CD14-positive monocyte (primary cell): ENCODE data around the gene LIAS. TPM values are rescaled to one million over a fixed set of nuclear protein-coding genes. Genes with fewer than 3 reads are reported as not detected.
A peak's percentile ranks its signal among the peaks of the same experiment; 100 is the strongest.

ENCODE experiments used
- DNase-seq, 3 donors: peaks; one replicate each; pipeline ENCODE4 v3.0.0-alpha.2; 2011 to 2022
- H2AFZ ChIP-seq: 2 replicates; pipeline ENCODE4 v1.6.0; 2012; ENCODE audit warnings: mild to moderate bottlenecking, low read depth, low read length, inconsistent platforms; ENCODE audit not compliant: insufficient read depth, poor library complexity, severe bottlenecking
- H3K27ac ChIP-seq, 2 donors: 1 replicate in 1 of 2; 2 replicates in 1 of 2; pipeline ENCODE4 v1.5.1; 2012 to 2013; ENCODE audit warnings: low read length in 2 of 2, control low read depth in 1 of 2, inconsistent platforms in 1 of 2, low read depth in 1 of 2, mild to moderate bottlenecking in 1 of 2
- H3K27me3 ChIP-seq, 2 donors: one replicate each; pipeline versions ENCODE4 v1.6.0 to v1.6.1; 2011 to 2013; ENCODE audit warnings: low read length in 2 of 2; ENCODE audit not compliant: control insufficient read depth in 2 of 2, insufficient read depth in 2 of 2
- H3K36me3 ChIP-seq, 2 donors: replicated peaks in 1 of 2; 1 replicate in 1 of 2; 2 replicates in 1 of 2; pipeline versions ENCODE4 v1.5.1 to v1.6.1; 2012 to 2013; ENCODE audit warnings: low read length in 2 of 2, control low read depth in 1 of 2, inconsistent platforms in 1 of 2, mild to moderate bottlenecking in 1 of 2; ENCODE audit not compliant: insufficient read depth in 2 of 2, control insufficient read depth in 1 of 2
- H3K4me1 ChIP-seq, 2 donors: 1 replicate in 1 of 2; 2 replicates in 1 of 2; pipeline versions ENCODE4 v1.5.1 to v1.6.1; 2012 to 2013; ENCODE audit warnings: low read length in 2 of 2, control low read depth in 1 of 2, inconsistent platforms in 1 of 2, mild to moderate bottlenecking in 1 of 2, moderate library complexity in 1 of 2; ENCODE audit not compliant: insufficient read depth in 2 of 2, control insufficient read depth in 1 of 2
- H3K4me2 ChIP-seq: replicated peaks from 2 replicates; pipeline ENCODE3; 2012; ENCODE audit warnings: low read length, moderate library complexity, mild to moderate bottlenecking; ENCODE audit not compliant: poor library complexity, severe bottlenecking; ENCODE audit errors: extremely low read depth
- H3K4me3 ChIP-seq, 3 experiments: fragments of 200-600 bp in 1 of 3; sonication (generic) in 1 of 3; replicated peaks in 1 of 3; 1 replicate in 2 of 3; 2 replicates in 1 of 3; pipeline ENCODE4 v1.5.1; 2011 to 2013; ENCODE audit warnings: low read length in 3 of 3, mild to moderate bottlenecking in 3 of 3, control low read depth in 2 of 3, low read depth in 2 of 3, inconsistent platforms in 1 of 3, moderate library complexity in 1 of 3
- H3K79me2 ChIP-seq: 2 replicates; pipeline ENCODE4 v1.6.0; 2012; ENCODE audit warnings: mild to moderate bottlenecking, control low read depth, inconsistent platforms, low read length, moderate library complexity; ENCODE audit not compliant: insufficient read depth
- H3K9ac ChIP-seq: 2 replicates; pipeline ENCODE4 v1.6.0; 2017; ENCODE audit warnings: low read length, mild to moderate bottlenecking; ENCODE audit not compliant: insufficient read depth, poor library complexity, severe bottlenecking
- H3K9me3 ChIP-seq, 2 donors: replicated peaks in 1 of 2; 1 replicate in 1 of 2; 2 replicates in 1 of 2; pipeline versions ENCODE4 v1.5.1 to v1.6.1; 2012 to 2013; ENCODE audit warnings: low read length in 2 of 2, control low read depth in 1 of 2; ENCODE audit not compliant: control insufficient read depth in 1 of 2, insufficient read depth in 1 of 2
- H4K20me1 ChIP-seq: 2 replicates; pipeline ENCODE4 v1.6.0; 2012; ENCODE audit warnings: mild to moderate bottlenecking, low read length, control low read depth, moderate library complexity; ENCODE audit not compliant: insufficient read depth
- H3K27ac Mint-ChIP-seq, 7 donors: one replicate each; pipeline ENCODE4 v1.8.0; 2020; ENCODE audit warnings: mild to moderate bottlenecking in 7 of 7, mixed read lengths in 7 of 7, moderate library complexity in 6 of 7, inconsistent platforms in 2 of 7
- H3K27me3 Mint-ChIP-seq, 3 donors: one replicate each; pipeline ENCODE4 v1.8.0; 2021 to 2022; ENCODE audit warnings: low read depth in 3 of 3, mild to moderate bottlenecking in 3 of 3, mixed read lengths in 3 of 3, moderate library complexity in 3 of 3, inconsistent platforms in 1 of 3
- H3K36me3 Mint-ChIP-seq, 2 donors: one replicate each; pipeline ENCODE4 v1.8.0; 2020; ENCODE audit warnings: mixed read lengths in 2 of 2, inconsistent platforms in 1 of 2, mild to moderate bottlenecking in 1 of 2
- H3K4me1 Mint-ChIP-seq: one replicate; pipeline ENCODE4 v1.8.0; 2020; ENCODE audit warnings: mild to moderate bottlenecking, mixed read lengths
- H3K4me3 Mint-ChIP-seq, 2 donors: one replicate each; pipeline ENCODE4 v1.8.0; 2020; ENCODE audit warnings: mild to moderate bottlenecking in 2 of 2, mixed read lengths in 2 of 2, moderate library complexity in 1 of 2
- H3K9me3 Mint-ChIP-seq, 7 donors: one replicate each; pipeline ENCODE4 v1.8.0; 2020 to 2022; ENCODE audit warnings: mixed read lengths in 7 of 7, mild to moderate bottlenecking in 6 of 7, moderate library complexity in 6 of 7, inconsistent platforms in 2 of 7
- WGBS: methylation state at CpG from one replicate; pipeline ENCODE4 v1.1.5; 2013; ENCODE audit warnings: missing lambda C conversion rate; ENCODE audit not compliant: insufficient coverage; 5-methylcytosine and 5-hydroxymethylcytosine counted together
- intact Hi-C, 2 donors: fragments of 100-400 bp; cut with micrococcal nuclease; formaldehyde crosslinking; loops; one replicate each; pipeline versions ENCODE4 v1.15.0 to v1.15.1; 2023
- polyA plus RNA-seq, 3 donors: library from polyadenylated mRNA; depleted of rRNA in 1 of 3; unstranded in 2 of 3; stranded (reverse) in 1 of 3; fragments of 300-500 nt in 2 of 3; fragments of >200 nt in 1 of 3; fragmentation: Illumina TruSeq in 2 of 3; gene quantifications; 1 replicate in 2 of 3; 2 replicates in 1 of 3; pipeline ENCODE4 v1.2.3, GENCODE V29; 2012 to 2021
- TF ChIP-seq, protein P1 (sequence below): fragments of 200-600 bp; IDR thresholded peaks from one replicate; pipeline ENCODE4 v1.8.0; 2022; ENCODE audit warnings: antibody characterized with exemption, mild to moderate bottlenecking

The LIAS gene
- polyA plus RNA-seq, 3 donors: 7.2 to 8.9 (median 7.8) TPM

DNA sequence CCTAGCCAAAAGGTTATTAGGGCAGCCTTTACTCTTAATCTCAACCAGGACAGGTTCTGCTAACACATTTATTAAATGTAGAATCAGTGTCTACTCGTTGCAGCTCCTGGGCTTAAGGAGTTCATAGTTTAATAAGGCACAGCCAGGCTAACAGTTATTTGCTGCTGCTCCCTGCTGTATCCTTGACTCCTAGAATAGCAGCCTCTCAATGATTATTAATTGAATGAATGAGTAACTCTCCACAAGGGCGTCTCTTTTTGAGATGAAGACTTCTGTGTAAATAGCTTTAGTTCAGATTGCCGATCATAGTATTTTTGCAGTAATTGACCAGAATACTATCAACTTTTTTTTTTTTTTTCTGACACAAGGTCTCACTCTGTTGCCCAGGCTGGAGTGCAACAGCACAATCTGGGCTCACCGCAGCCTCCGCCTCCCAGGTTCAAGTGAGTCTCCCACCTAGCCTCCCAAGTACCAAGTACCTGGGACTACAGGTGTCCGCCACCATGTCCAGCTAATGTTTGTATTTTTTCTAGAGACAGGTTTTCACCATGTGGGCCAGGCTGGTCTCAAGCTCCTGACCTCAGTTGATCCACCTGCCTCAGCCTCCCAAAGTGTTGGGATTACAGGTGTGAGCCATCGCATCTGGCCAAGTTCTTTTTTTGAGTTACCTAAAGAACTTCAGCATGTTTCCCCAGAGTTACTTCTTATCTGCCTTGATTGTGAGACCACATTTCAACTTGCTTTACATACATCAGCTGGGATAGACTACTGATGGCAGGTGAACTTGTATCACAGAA, 65.5 kb downstream of the LIAS start:
- no peak overlapping the region for H3K27ac Mint-ChIP-seq
- H3K27me3 Mint-ChIP-seq: peaks cover 0 to 2% (median 0%) of the 10 kb centered on the region in 3 donors
- H3K9me3 Mint-ChIP-seq: no peaks in the 10 kb centered on the region
- peaks cover 1 to 4% of the 10 kb centered on the region in 2 donors for H3K36me3 Mint-ChIP-seq
- peaks cover 32% of the 10 kb centered on the region for H3K79me2 ChIP-seq
- H3K4me3 Mint-ChIP-seq: no peak overlapping the region
- no peak overlapping the region for H3K27ac ChIP-seq
- no peaks in the 10 kb centered on the region for H3K9me3 ChIP-seq
- H3K4me1 ChIP-seq: peaks cover 17 to 19% of the 10 kb centered on the region in 2 donors
- H4K20me1 ChIP-seq: no peaks in the 10 kb centered on the region
- H3K4me3 ChIP-seq: no peak overlapping the region
- H2AFZ ChIP-seq: no peak overlapping the region
- peaks cover 0 to 7% of the 10 kb centered on the region in 2 donors for H3K36me3 ChIP-seq
- H3K9ac ChIP-seq: no peak overlapping the region
- H3K27me3 ChIP-seq: no peaks in the 10 kb centered on the region
- intact Hi-C loops: loop anchor here in 1 of 2 donors (10.0 kb wide), 1 partner anchor 60 kb away; no protein-coding TSS in a partner anchor
- WGBS: 100% methylated on average over 1 of the region's 7 CpGs
- TF ChIP-seq, protein P1, sequence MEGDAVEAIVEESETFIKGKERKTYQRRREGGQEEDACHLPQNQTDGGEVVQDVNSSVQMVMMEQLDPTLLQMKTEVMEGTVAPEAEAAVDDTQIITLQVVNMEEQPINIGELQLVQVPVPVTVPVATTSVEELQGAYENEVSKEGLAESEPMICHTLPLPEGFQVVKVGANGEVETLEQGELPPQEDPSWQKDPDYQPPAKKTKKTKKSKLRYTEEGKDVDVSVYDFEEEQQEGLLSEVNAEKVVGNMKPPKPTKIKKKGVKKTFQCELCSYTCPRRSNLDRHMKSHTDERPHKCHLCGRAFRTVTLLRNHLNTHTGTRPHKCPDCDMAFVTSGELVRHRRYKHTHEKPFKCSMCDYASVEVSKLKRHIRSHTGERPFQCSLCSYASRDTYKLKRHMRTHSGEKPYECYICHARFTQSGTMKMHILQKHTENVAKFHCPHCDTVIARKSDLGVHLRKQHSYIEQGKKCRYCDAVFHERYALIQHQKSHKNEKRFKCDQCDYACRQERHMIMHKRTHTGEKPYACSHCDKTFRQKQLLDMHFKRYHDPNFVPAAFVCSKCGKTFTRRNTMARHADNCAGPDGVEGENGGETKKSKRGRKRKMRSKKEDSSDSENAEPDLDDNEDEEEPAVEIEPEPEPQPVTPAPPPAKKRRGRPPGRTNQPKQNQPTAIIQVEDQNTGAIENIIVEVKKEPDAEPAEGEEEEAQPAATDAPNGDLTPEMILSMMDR: no peak
- H3K4me2 ChIP-seq: no peak overlapping the region
- no peak for DNase-seq
- H3K4me1 Mint-ChIP-seq: peaks cover 22% of the 10 kb centered on the region

DNA sequence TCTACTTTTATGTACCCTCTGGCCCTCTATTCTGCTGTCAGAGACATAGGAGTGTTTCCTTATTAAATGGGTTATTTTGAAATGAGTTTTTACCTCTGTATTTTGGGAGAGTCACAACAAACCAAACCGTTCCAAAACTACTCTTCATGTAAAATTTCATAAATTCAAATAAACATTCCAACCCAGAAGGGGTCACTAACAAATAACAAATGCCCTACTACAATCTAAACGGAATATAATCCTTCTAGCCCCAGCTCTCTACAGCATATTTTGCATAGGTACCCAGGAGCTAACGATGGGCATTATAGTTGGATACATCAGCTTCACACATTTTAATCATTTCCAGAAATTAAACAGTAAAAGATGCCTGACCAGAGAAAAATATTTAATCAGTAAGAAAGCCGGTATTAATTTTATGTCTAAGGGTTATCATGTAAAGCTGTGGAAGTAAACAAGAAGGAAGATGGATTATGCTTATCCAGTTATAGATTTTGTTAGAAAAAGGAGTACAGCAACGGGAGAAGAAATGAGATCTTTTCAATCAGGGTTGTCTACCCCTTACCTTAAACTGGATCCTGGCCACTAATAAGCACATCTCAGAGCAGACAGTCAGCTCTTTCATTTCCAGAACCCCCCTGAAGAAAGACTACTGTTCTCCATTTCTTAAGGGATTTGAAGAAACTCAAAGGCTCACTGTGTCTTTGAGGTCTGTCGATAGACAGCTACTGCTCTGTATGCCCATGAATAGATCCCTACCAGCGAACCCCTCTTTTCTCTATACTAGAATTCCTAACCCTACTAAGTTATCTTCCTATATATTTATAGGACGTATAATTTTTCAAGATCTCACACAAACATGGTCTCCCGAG, 67.2 kb downstream of the LIAS start:
- Histone ChIP-seq H2AFZ (peak overlapping the region; percentile 97), H3K9me3 (peaks cover 0 to 3% of the 10 kb centered on the region in 2 donors), H3K27ac (no peak overlapping the region), H3K4me3 (peak overlapping the region; percentile 71 to 83 (median 83)), H3K79me2 (peaks cover 32% of the 10 kb centered on the region), H3K4me1 (peaks cover 17 to 19% of the 10 kb centered on the region in 2 donors), H3K27me3 (no peaks in the 10 kb centered on the region), H3K9ac (peak overlapping the region; percentile 89), H4K20me1 (no peaks in the 10 kb centered on the region), H3K36me3 (no peaks in the 10 kb centered on the region), H3K4me2 (peak overlapping the region; percentile 81)
- Mint-ChIP-seq H3K27ac (peak overlapping the region in 2 of 7 donors; percentile 46 to 86), H3K4me3 (peak overlapping the region; percentile 99 to 100), H3K27me3 (peaks cover 0 to 2% (median 0%) of the 10 kb centered on the region in 3 donors), H3K4me1 (peaks cover 22% of the 10 kb centered on the region), H3K36me3 (peaks cover 5 to 6% of the 10 kb centered on the region in 2 donors), H3K9me3 (peaks cover 5 to 9% (median 7%) of the 10 kb centered on the region in 7 donors)
- TF ChIP-seq, protein P1: no peak
- no peak for DNase-seq
- WGBS: no CpG with 5 or more reads among the region's 9 CpGs
- intact Hi-C loops: loop anchor here (5.0 to 10.0 kb wide), 4 partner anchors 44 to 111 kb away; partner anchors contain the start of genes SMIM14 (in 2 of the 2), LIAS (in 1 of the 2) and RPL9 (in 1 of the 2)
